ENCODE data around the gene NBEA. TPM values are rescaled to one million over a fixed set of nuclear protein-coding genes. Genes with fewer than 3 reads are reported as not detected.
"Not testable (repeated sequence)": the region's sequence is repeated elsewhere in the genome, so short reads cannot be mapped to it uniquely, and the experiment has no call there.

NBEA gene
- total RNA-seq, 1 donor, result 4.0 TPM

DNA sequence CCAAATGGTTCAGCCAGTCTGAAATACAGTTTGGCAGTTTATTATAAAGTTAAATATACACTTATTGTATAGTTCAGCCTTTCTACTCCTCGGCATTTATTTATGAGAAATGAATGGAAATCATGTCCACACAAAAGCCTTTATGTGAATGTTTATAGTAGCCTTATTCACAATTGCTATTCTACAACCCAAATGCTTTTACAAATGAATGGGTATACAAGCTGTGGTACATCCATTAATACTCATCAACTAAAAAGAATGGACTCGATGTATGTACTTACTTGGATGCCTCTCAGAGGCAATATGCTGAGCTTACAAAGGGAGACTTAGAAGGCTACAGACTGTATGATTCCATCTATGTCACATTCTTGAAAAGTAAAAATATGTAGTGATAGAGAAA lies 150.7 kb downstream of the NBEA start:
- no peaks in the 10 kb centered on the region for H3K9me3 ChIP-seq (ENCODE audit: low read depth, low read length)
- DNase-seq (ENCODE audit: insufficient read length, low spot score, missing footprints), result no peak
- no peaks in the 10 kb centered on the region for H3K27me3 ChIP-seq (ENCODE audit: insufficient read depth, low read length)
- H3K4me3 ChIP-seq (ENCODE audit: insufficient read depth, low read length), result no peak overlapping the region
- no peak overlapping the region for H3K4me2 ChIP-seq (ENCODE audit: insufficient read depth, low read length)
- no peaks in the 10 kb centered on the region for H3K36me3 ChIP-seq (ENCODE audit: insufficient read depth, low read length)
- H2AFZ ChIP-seq (ENCODE audit: low read length), result no peak overlapping the region
- H3K79me2 ChIP-seq (ENCODE audit: insufficient read depth, low read length), result no peaks in the 10 kb centered on the region
- TF ChIP-seq CTCF (IDR thresholded peaks at IDR 0.05; ENCODE audit: extremely low read depth, low read depth, low read length), result no peak
- H3K27ac ChIP-seq (ENCODE audit: low read depth, low read length), result no peak overlapping the region
- H3K4me1 ChIP-seq (ENCODE audit: insufficient read depth, low read length), result no peaks in the 10 kb centered on the region
- no peaks in the 10 kb centered on the region for H4K20me1 ChIP-seq (ENCODE audit: insufficient read depth, low read length)

- H3K9me3 ChIP-seq (ENCODE audit: low read depth, low read length), result no peaks in the 10 kb centered on the region
- H3K27me3 ChIP-seq (ENCODE audit: insufficient read depth, low read length), result no peaks in the 10 kb centered on the region
- H3K27ac ChIP-seq (ENCODE audit: low read depth, low read length), result no peak overlapping the region
- TF ChIP-seq CTCF (IDR thresholded peaks at IDR 0.05; ENCODE audit: extremely low read depth, low read depth, low read length), result no peak
- no peaks in the 10 kb centered on the region for H3K79me2 ChIP-seq (ENCODE audit: insufficient read depth, low read length)
- H3K36me3 ChIP-seq (ENCODE audit: insufficient read depth, low read length), result no peaks in the 10 kb centered on the region
- H3K4me2 ChIP-seq (ENCODE audit: insufficient read depth, low read length), result no peak overlapping the region
- H3K4me3 ChIP-seq (ENCODE audit: insufficient read depth, low read length), result no peak overlapping the region
- no peaks in the 10 kb centered on the region for H4K20me1 ChIP-seq (ENCODE audit: insufficient read depth, low read length)
- no peak for DNase-seq (ENCODE audit: insufficient read length, low spot score, missing footprints)
- H3K4me1 ChIP-seq (ENCODE audit: insufficient read depth, low read length), result no peaks in the 10 kb centered on the region
- no peak overlapping the region for H2AFZ ChIP-seq (ENCODE audit: low read length)
Measured at GRCh38 chr13:35093356-35093755, 151.3 kb downstream of the NBEA start.

DNA sequence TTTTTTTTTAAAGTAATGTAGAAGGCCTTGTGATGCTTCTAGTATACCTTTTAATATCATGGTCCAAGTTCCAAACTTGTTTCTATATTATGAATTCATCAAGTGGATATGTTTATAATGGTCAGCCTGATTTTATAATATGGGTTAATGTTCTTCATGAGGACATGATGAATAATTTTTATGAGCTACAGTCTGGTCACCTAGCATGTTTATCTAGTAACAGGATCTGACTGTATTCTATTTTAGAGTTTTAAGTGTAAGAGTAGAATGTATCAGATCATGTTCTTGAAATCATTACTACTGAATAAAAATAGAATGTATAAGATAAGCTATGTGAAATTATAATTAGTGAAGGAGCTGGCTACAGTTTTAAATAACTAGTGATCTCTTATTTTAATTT lies 164.7 kb downstream of the NBEA start:
- not testable (repeated sequence) for H3K36me3 ChIP-seq (ENCODE audit: insufficient read depth, low read length); H3K4me2 ChIP-seq (ENCODE audit: insufficient read depth, low read length); H2AFZ ChIP-seq (ENCODE audit: low read length)

DNA sequence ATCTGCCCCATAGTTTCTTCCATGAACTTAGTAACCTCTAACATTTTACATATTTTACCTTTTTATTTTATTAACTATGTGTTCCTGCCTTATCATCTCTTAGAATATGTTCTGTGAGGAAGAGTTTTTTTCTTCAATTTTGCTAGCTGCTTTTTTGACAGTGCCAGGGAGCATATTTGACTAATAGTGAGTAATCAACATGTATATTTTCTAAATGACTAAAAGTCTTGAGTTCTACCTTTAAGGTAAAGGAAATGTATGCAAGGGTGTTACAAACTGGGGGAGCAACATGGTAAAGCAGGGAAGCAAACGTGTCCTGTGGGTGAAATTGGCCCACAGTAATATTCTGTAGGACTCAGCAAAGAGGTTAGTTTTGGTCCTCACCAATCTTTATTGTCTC lies 165.5 kb downstream of the NBEA start:
- DNase-seq (ENCODE audit: insufficient read length, low spot score, missing footprints), result no peak
- Histone ChIP-seq H3K36me3 (ENCODE audit: insufficient read depth, low read length) (no peaks in the 10 kb centered on the region), H3K9me3 (ENCODE audit: low read depth, low read length) (no peaks in the 10 kb centered on the region), H3K4me1 (ENCODE audit: insufficient read depth, low read length) (no peaks in the 10 kb centered on the region), H2AFZ (ENCODE audit: low read length) (no peak overlapping the region), H3K27me3 (ENCODE audit: insufficient read depth, low read length) (no peaks in the 10 kb centered on the region), H3K27ac (ENCODE audit: low read depth, low read length) (no peak overlapping the region), H3K4me2 (ENCODE audit: insufficient read depth, low read length) (no peak overlapping the region), H3K4me3 (ENCODE audit: insufficient read depth, low read length) (no peak overlapping the region), H3K79me2 (ENCODE audit: insufficient read depth, low read length) (no peaks in the 10 kb centered on the region), H4K20me1 (ENCODE audit: insufficient read depth, low read length) (no peaks in the 10 kb centered on the region)
- no peak for TF ChIP-seq CTCF (IDR thresholded peaks at IDR 0.05; ENCODE audit: extremely low read depth, low read depth, low read length)

More for the DNA sequence above, 164.7 kb downstream of the NBEA start:
- not testable (repeated sequence) for H3K79me2 ChIP-seq (ENCODE audit: insufficient read depth, low read length); H4K20me1 ChIP-seq (ENCODE audit: insufficient read depth, low read length); H3K4me3 ChIP-seq (ENCODE audit: insufficient read depth, low read length); H3K9me3 ChIP-seq (ENCODE audit: low read depth, low read length); DNase-seq (ENCODE audit: insufficient read length, low spot score, missing footprints); H3K4me1 ChIP-seq (ENCODE audit: insufficient read depth, low read length); H3K27ac ChIP-seq (ENCODE audit: low read depth, low read length); H3K27me3 ChIP-seq (ENCODE audit: insufficient read depth, low read length)

GRCh38 chr13:35113612-35114011 lies 171.5 kb downstream of the NBEA start:
- not testable (repeated sequence) for H3K9me3 ChIP-seq (ENCODE audit: low read depth, low read length); H4K20me1 ChIP-seq (ENCODE audit: insufficient read depth, low read length); H3K36me3 ChIP-seq (ENCODE audit: insufficient read depth, low read length); H3K4me2 ChIP-seq (ENCODE audit: insufficient read depth, low read length); H3K4me3 ChIP-seq (ENCODE audit: insufficient read depth, low read length); H3K27ac ChIP-seq (ENCODE audit: low read depth, low read length); H3K79me2 ChIP-seq (ENCODE audit: insufficient read depth, low read length); H2AFZ ChIP-seq (ENCODE audit: low read length); H3K4me1 ChIP-seq (ENCODE audit: insufficient read depth, low read length); H3K27me3 ChIP-seq (ENCODE audit: insufficient read depth, low read length); DNase-seq (ENCODE audit: insufficient read length, low spot score, missing footprints)
